ENCODE measurements around the gene RIN3.

- TF ChIP-seq CTCF (IDR thresholded peaks at IDR 0.05; ENCODE audit: insufficient read depth, low read depth, low read length) (no peak), EZH2 (IDR thresholded peaks at IDR 0.05; ENCODE audit: insufficient read depth, low read length) (no peak)
Measured at GRCh38 chr14:92656306-92657081, 142.9 kb downstream of the RIN3 start.

Measured in astrocyte (in vitro differentiated cells and primary cell).